ENCODE measurements around the gene USP49.

- TF ChIP-seq, protein P1, sequence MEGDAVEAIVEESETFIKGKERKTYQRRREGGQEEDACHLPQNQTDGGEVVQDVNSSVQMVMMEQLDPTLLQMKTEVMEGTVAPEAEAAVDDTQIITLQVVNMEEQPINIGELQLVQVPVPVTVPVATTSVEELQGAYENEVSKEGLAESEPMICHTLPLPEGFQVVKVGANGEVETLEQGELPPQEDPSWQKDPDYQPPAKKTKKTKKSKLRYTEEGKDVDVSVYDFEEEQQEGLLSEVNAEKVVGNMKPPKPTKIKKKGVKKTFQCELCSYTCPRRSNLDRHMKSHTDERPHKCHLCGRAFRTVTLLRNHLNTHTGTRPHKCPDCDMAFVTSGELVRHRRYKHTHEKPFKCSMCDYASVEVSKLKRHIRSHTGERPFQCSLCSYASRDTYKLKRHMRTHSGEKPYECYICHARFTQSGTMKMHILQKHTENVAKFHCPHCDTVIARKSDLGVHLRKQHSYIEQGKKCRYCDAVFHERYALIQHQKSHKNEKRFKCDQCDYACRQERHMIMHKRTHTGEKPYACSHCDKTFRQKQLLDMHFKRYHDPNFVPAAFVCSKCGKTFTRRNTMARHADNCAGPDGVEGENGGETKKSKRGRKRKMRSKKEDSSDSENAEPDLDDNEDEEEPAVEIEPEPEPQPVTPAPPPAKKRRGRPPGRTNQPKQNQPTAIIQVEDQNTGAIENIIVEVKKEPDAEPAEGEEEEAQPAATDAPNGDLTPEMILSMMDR (IDR thresholded peaks at IDR 0.05), result no peak
- no peak for TF ChIP-seq USF1 (IDR thresholded peaks at IDR 0.05; ENCODE audit: borderline replicate concordance, low read depth)
- TF ChIP-seq PBX3 (IDR thresholded peaks at IDR 0.05), result no peak
- TF ChIP-seq, protein P2, sequence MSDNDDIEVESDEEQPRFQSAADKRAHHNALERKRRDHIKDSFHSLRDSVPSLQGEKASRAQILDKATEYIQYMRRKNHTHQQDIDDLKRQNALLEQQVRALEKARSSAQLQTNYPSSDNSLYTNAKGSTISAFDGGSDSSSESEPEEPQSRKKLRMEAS (IDR thresholded peaks at IDR 0.05; ENCODE audit: low read depth), result no peak
- TF ChIP-seq EP300 (IDR thresholded peaks at IDR 0.05; ENCODE audit: borderline replicate concordance in 1 of 2, low read depth in 1 of 2, low read length in 1 of 2), result no peak
- TF ChIP-seq FOSL2 (IDR thresholded peaks at IDR 0.05; ENCODE audit: borderline replicate concordance, low read depth), result no peak
- TF ChIP-seq SMC3 (IDR thresholded peaks at IDR 0.05; ENCODE audit: low read depth, low read length), result no peak
- TF ChIP-seq FOXJ3 (CRISPR knock-in tag; IDR thresholded peaks at IDR 0.05), result no peak
- TF ChIP-seq EZH2phosphoT487 (IDR thresholded peaks at IDR 0.05; ENCODE audit: borderline replicate concordance, low read depth), result no peak
- no peak for TF ChIP-seq TEAD4 (IDR thresholded peaks at IDR 0.05; ENCODE audit: borderline replicate concordance, insufficient read depth)
Measured at GRCh38 chr6:41746107-41746506, 149.1 kb downstream of the USP49 start.
